Jurkat, Clone E6-1 (cell line): ENCODE measurements around the gene CHCHD5.
"Not testable (repeated sequence)": the region's sequence is repeated elsewhere in the genome, so short reads cannot be mapped to it uniquely, and the experiment has no call there.

Experiments used
- DNase-seq: peaks from one replicate; pipeline ENCODE4 v3.0.0-alpha.2; 2011; ENCODE audit warnings: low read depth, low spot score
- H3K4me3 ChIP-seq: 2 replicates; pipeline ENCODE4 v1.5.1; 2011; ENCODE audit warnings: mild to moderate bottlenecking, low read length, control low read depth, moderate library complexity

The CHCHD5 gene

GRCh38 chr2:112584891-112585250 is 462 bp downstream of the CHCHD5 start:
- no peak overlapping the region for H3K4me3 ChIP-seq
- no peak for DNase-seq

- no peak overlapping the region for H3K4me3 ChIP-seq
Observed at GRCh38 chr2:112585400-112585799, 991 bp downstream of the CHCHD5 start.

GRCh38 chr2:112585873-112586464 is 1.6 kb downstream of the CHCHD5 start:
- H3K4me3 ChIP-seq = no peak overlapping the region
- no peak for DNase-seq

More at GRCh38 chr2:112585400-112585799, 991 bp downstream of the CHCHD5 start:
- no peak for DNase-seq

- DNase-seq = no peak
- H3K4me3 ChIP-seq = no peak overlapping the region
Observed at GRCh38 chr2:112588611-112589045, 4.2 kb downstream of the CHCHD5 start.

- no peak for DNase-seq
- H3K4me3 ChIP-seq = no peak overlapping the region
Observed at GRCh38 chr2:112591413-112591812, 7.0 kb downstream of the CHCHD5 start.

GRCh38 chr2:112593736-112594135 is 9.3 kb downstream of the CHCHD5 start:
- DNase-seq = no peak
- H3K4me3 ChIP-seq = no peak overlapping the region

- no peak for DNase-seq
- no peak overlapping the region for H3K4me3 ChIP-seq
Observed at GRCh38 chr2:112597537-112598322, 13.3 kb downstream of the CHCHD5 start.

- no peak for DNase-seq
Observed at GRCh38 chr2:112600634-112601033, 16.2 kb downstream of the CHCHD5 start.

GRCh38 chr2:112601754-112602153 is 17.3 kb downstream of the CHCHD5 start:
- H3K4me3 ChIP-seq = no peak overlapping the region
- DNase-seq = no peak

More at GRCh38 chr2:112600634-112601033, 16.2 kb downstream of the CHCHD5 start:
- no peak overlapping the region for H3K4me3 ChIP-seq

GRCh38 chr2:112602917-112603316 is 18.5 kb downstream of the CHCHD5 start:
- no peak overlapping the region for H3K4me3 ChIP-seq
- no peak for DNase-seq

GRCh38 chr2:112603731-112604130 is 19.3 kb downstream of the CHCHD5 start:
- no peak overlapping the region for H3K4me3 ChIP-seq
- DNase-seq = no peak

- H3K4me3 ChIP-seq = no peak overlapping the region
- DNase-seq = no peak
Observed at GRCh38 chr2:112604952-112605351, 20.5 kb downstream of the CHCHD5 start.

GRCh38 chr2:112605926-112606325 is 21.5 kb downstream of the CHCHD5 start:
- DNase-seq = no peak
- H3K4me3 ChIP-seq = no peak overlapping the region

- DNase-seq = no peak
- H3K4me3 ChIP-seq = no peak overlapping the region
Observed at GRCh38 chr2:112606547-112606946, 22.1 kb downstream of the CHCHD5 start.

GRCh38 chr2:112607680-112608438 is 23.4 kb downstream of the CHCHD5 start:
- H3K4me3 ChIP-seq = no peak overlapping the region
- DNase-seq = no peak

GRCh38 chr2:112609320-112609719 is 24.9 kb downstream of the CHCHD5 start:
- DNase-seq, H3K4me3 ChIP-seq: not testable (repeated sequence)

- not testable (repeated sequence) for DNase-seq, H3K4me3 ChIP-seq
Observed at GRCh38 chr2:112612283-112612682, 27.9 kb downstream of the CHCHD5 start.

- no peak overlapping the region for H3K4me3 ChIP-seq
- no peak for DNase-seq
Observed at GRCh38 chr2:112614201-112614840, 29.9 kb downstream of the CHCHD5 start.

GRCh38 chr2:112615051-112615450 is 30.6 kb downstream of the CHCHD5 start:
- no peak for DNase-seq
- H3K4me3 ChIP-seq = no peak overlapping the region

- not testable (repeated sequence) for H3K4me3 ChIP-seq, DNase-seq
Observed at GRCh38 chr2:112615798-112616197, 31.4 kb downstream of the CHCHD5 start.
